HG03460 (cell line): Measurements from ENCODE around the gene KCNIP3.

ENCODE experiments used
- ATAC-seq: cut with Tn5 transposase; IDR thresholded peaks from one replicate; pipeline ENCODE4 v1.9.1; 2021; ENCODE audit not compliant: unreplicated experiment

KCNIP3 gene

DNA sequence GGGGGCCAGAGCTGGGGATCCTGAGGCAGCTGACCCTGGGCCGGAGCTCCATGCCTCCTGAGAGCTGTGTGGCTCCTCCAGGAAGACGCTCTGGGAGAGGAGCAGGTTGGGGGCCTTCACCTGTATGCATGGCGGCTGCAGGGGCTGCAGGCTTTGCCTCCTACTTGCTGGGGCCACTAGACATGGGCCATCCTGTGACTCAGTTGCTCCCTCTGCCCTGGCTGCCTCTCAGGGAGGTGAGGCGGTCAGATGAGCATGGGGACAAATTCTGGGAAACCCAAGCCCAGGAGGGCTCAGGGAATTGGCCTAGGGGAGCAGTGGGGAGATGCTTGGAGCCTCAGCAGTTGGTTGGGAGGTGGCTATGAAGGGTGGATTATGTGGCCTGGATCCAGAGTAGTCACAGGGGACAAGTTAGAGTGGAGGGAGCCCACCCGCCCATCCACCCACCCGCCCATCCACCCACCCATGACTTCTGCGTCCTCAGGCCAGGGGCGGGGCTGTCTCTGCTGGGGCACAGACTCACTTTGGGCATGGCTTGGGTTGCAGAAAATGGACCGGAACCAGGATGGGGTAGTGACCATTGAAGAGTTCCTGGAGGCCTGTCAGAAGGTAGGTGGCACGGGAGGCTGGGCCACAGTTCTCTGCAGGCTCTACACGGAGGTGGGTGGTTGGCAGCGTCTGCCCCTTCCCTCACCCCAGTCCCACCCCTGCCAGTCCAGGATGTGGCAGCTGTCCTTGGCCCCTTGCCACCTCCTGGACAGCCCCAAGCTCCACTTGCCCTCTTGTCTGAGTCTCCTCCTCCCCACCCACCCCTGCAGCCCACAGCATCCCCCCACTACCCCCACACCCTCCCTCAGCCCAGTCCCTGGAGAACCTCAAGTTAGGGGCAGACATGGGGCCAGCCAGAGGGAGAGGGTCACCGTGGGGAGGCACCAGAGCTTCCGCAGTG is 85.8 kb downstream of the KCNIP3 start:
- no peak for ATAC-seq

DNA sequence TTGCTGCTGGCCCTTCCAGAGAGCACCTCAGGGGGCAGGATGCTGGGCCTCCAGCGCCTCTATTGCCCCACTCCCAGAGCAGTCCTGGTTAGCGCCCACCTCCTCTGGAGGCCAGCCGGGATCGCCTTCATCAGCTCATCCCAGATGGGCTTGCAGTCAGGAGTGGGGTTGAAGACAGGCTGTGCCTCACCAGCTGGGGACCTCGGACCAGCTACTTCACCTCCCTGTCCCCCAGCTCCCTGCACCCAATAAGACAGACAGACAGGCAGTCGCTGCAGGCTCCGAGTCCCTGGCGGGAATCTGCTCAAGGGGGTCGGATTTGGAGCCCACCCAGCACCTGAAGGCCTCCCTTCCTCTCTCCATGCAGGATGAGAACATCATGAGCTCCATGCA is 86.5 kb downstream of the KCNIP3 start:
- no peak for ATAC-seq

- ATAC-seq = no peak
Measured at GRCh38 chr2:95384854-95385569, 87.9 kb downstream of the KCNIP3 start.

DNA sequence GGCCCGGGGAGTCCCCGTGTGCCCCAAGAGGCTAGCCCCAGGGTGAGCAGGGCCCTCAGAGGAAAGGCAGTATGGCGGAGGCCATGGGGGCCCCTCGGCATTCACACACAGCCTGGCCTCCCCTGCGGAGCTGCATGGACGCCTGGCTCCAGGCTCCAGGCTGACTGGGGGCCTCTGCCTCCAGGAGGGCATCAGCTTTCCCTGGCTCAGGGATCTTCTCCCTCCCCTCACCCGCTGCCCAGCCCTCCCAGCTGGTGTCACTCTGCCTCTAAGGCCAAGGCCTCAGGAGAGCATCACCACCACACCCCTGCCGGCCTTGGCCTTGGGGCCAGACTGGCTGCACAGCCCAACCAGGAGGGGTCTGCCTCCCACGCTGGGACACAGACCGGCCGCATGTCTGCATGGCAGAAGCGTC is 88.4 kb downstream of the KCNIP3 start:
- ATAC-seq = no peak

GRCh38 chr2:95386031-95386430 is 88.9 kb downstream of the KCNIP3 start:
- no peak for ATAC-seq

DNA sequence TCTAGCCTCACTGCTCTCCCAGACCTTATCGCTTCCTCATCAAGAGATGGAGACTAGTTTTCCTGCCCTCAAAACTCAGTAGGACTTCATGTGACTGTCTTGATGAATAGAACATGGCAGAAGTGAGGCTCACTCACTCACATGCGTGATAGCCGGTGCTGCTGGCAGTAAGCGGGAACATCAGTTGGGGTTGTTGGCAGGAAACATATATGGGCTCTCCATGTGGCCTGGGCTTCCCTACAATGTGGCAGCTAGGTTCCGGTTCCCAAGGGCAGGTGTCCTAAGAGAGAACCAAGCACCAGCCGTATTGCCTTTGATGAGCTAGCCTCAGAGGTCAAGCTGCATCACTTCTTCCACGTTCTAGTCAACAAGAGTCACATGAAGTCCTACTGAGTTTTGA is 90.2 kb downstream of the KCNIP3 start:
- no peak for ATAC-seq

DNA sequence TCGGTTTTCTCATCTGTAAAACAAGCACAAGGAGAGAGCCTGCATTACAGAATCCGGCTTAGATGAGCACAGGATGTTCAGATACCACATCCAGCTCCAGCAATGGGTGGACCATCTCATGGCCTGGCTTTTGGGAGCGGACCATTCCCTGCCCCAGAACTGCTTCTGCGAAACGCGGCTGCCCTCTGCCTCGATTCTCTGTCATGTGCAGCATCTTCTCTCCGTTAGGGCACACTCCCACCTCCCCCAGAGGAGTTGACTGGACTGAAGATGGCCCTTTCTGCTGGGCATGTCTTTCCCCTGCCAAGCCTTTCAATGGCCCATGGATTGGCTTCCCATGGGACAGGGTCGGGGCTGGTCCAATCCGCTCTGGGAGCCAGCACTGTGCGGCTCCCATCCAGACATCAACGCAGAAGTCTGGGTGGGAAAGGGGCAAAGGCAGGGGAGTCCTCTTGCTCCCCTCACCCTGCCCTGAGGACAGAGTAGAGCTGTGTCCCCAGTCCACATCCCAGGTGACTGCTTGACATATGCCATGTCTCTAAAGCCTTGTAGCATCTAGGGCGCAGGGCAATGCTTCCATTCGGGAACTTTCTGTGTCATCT is 91.0 kb downstream of the KCNIP3 start:
- ATAC-seq = no peak

GRCh38 chr2:95388856-95389244 is 91.7 kb downstream of the KCNIP3 start:
- ATAC-seq = no peak

DNA sequence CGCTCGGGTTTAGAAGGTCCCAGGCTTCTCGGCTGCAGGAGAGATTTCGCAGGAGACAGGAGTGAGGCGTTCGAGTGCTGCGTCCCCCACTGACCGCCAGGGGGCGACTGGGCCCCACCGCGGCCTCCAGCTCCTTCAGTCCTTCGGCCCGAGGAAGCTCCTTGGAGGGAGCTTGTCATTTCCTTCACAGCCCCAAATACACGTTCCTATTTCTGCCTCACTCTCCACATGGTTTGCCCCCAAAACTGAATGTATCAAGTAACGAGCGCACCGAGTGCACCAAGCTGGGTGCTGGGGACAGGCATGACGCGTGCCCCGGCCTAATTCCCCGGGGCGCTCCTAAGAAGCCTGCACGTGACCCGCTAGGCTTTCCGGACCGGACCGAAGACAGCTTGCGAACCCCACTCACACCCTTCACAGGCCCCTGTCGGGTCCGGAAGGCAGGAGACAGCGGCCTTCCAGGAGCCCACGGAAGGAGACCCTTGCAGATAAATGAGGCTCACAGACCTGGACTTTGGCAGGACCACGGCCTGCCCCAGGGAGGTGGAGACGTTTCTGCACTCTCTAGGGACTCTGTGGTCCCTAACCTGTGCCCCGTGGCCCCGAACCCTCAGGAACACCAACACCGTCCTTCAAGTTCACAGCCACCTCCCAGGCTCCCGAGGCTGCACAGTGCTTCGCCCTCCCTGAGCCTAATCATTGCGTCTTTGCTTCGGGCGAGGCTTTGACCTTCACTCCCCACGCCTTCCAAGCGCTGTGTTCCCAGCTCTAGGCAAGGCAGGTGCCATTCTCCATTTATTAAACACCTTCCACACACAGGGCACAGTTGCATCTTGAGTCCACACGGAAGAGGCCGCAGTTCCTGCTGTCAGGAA is 92.3 kb downstream of the KCNIP3 start:
- no peak for ATAC-seq

- ATAC-seq = no peak
Measured at GRCh38 chr2:95390272-95390880, 93.2 kb downstream of the KCNIP3 start.

DNA sequence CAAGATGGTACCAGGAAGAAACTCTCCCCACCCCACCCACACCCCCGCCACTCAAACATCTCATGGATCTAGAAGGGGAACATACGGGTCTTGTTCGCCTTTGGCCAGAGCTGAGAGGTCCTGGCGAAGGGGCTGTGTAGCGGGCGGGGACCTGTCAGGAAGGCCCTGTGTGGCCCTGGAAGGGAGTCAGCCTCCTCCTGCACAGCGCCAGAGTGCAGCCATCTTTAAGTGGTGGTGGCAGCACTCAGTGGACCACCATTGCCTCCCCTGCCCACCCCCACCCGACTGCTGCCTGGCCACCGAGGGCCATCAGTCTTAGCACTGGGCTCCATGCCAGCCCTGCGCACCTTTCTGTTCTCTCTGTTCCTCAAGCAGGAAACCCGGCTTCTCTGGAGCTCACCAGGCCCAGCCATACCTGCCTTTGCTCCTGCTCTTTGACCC is 93.8 kb downstream of the KCNIP3 start:
- ATAC-seq = no peak

GRCh38 chr2:95391641-95392310 is 94.6 kb downstream of the KCNIP3 start:
- ATAC-seq = no peak

DNA sequence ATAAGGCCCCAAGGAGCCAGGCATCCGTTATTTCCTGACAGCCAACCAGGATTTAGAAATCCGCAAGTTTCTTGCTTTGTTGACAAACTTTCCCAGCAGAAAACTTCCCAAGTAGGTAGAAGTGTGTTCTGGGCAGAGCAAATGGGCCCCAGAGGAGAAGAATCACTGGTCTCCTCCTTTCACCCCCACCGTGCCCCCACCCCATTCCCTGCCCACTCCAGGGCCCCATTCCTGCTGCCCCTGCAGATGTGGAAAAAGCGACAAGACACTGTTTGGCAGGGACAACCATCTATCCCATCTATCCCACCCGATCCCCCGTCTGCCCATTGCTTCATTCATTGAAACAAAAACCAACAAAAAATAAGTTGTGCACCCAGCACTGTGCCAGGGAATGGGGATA is 95.2 kb downstream of the KCNIP3 start:
- ATAC-seq = no peak

DNA sequence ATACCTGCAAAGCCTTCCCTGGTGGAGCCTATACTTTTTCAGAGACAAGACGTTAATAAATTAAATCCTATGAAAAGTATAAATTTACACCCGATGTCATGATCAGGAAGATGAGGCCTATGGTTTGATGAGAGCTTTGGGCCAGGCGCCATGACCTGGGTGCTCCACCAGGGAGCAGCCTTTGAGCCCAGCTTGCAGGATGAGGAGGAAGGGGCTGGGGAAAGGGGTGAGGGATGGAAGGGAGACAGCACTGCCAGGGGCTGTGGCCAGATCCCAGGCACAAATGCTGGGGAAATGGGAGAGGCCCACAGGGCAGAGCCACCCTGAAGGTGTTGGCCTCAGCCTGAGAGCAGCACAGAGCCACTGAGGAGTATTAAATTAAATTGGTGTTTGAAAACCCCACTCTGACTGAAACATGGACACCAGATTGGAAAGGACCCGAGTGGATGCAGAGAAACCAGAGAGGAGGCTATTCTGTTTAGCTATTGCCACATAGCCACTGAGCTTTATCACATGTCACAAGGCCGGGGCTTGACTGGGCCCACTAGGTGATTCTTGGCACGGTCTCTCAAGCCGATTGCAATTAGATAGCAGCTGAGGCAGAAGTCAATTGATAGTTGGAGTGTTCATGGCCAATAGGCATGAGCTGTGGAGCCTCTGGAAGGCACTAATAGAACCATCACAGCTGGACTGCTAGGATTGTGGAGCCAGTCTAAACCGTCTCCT is 95.7 kb downstream of the KCNIP3 start:
- ATAC-seq = no peak

GRCh38 chr2:95393901-95394300 is 96.8 kb downstream of the KCNIP3 start:
- ATAC-seq = no peak

DNA sequence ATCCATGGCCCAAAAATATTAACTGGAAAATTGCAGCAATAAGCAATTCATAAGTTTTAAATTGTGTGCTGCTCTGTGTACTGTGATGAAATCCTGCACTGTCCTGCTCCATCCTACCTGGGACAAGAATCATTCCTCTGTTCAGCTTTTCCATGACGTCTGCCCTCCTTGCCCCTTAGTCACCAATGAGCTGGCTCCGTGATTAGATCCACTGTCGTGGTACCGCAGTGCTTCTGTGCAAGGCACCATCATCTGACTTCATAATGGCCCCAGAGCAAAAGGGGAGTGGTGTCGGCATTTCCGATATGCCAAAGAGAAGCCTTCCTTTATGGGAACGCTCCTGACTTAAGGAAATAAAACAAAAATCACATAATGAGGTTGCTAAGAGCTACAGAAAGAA is 101.9 kb downstream of the KCNIP3 start:
- ATAC-seq = no peak

DNA sequence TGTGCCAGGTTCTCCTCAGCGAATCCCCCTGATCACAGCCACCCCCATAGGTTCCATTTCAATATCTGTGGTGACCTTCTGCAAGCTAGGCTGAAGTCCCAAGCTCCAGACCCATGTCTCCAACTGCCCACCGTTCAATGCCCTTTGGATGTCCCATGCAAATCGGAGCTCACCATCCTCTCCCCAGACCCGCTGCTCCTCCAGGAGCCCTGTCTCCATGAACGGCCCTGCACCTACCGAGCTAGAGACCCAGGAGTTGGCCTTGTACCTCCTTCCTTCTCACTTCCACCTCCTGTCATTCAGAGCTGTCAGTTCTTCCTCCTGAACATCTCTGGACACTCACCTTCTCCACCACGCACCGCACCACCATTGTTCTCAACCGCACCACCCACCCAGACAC is 104.3 kb downstream of the KCNIP3 start:
- no peak for ATAC-seq

DNA sequence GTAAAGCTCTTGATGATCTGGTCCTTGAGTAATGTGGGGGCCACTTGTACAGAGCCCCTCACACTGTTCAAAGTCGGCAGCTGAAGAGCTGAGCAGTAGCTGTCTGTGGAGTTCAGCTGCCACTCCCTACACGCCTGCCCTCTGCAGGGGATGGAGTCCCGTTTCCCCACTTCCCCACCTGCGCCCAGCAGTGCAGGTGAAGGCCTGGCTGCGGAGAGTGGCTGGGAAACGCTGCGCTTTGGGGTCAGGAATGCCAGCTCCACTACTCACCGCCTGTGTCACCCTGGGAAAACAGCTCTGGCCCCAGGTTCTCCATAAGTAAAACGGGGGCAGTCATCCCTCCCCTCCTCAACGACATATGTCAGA is 104.8 kb downstream of the KCNIP3 start:
- peak; percentile 33 for ATAC-seq
